Frontal cortex (tissue), 4 donors: ENCODE measurements around the gene GFRAL. TPM values are rescaled to one million over a fixed set of nuclear protein-coding genes. Genes with fewer than 3 reads are reported as not detected.
"Not testable (repeated sequence)": the region's sequence is repeated elsewhere in the genome, so short reads cannot be mapped to it uniquely, and the experiment has no call there.

ENCODE experiments used
- DNase-seq, 2 donors: peaks; one replicate each; pipeline ENCODE4 v3.0.0; 2012; ENCODE audit warnings: low spot score in 2 of 2
- FAIRE-seq: peaks from 2 replicates; lab custom pipeline; 2012; peaks lifted over from hg19 to GRCh38; lab: Jason Lieb, UNC
- total RNA-seq: library from RNA; depleted of rRNA; stranded (reverse); fragments of >200 nt; gene quantifications from one replicate; pipeline ENCODE4 v1.2.3, GENCODE V29; 2014
- donor health status: control.
- donor health status: control.
- donor health status: control.

The GFRAL gene
- not detected for total RNA-seq

GRCh38 chr6:55327169-55327568 lies at the start of gene GFRAL:
Gene GFRAL (plus strand): TSS chr6:55327469. CDS start chr6:55327555, 86 bp downstream.
- no peak for FAIRE-seq
- no peak for DNase-seq

- no peak for DNase-seq
These were observed 49.6 kb upstream of the GFRAL start for GRCh38 chr6:55277646-55278045.

GRCh38 chr6:55281215-55281614 lies 46.1 kb upstream of the GFRAL start:
- no peak for DNase-seq

More at GRCh38 chr6:55277646-55278045, 49.6 kb upstream of the GFRAL start:
- FAIRE-seq = no peak

GRCh38 chr6:55282115-55282514 lies 45.2 kb upstream of the GFRAL start:
- no peak for DNase-seq
- FAIRE-seq = no peak

More at GRCh38 chr6:55281215-55281614, 46.1 kb upstream of the GFRAL start:
- FAIRE-seq = no peak

GRCh38 chr6:55286824-55287223 lies 40.4 kb upstream of the GFRAL start:
- DNase-seq = no peak
- FAIRE-seq = no peak

GRCh38 chr6:55290736-55291135 lies 36.5 kb upstream of the GFRAL start:
- FAIRE-seq = no peak
- no peak for DNase-seq

- FAIRE-seq (no peak), DNase-seq (no peak)
These were observed 34.2 kb upstream of the GFRAL start for GRCh38 chr6:55293116-55293515.

- not testable (repeated sequence) for DNase-seq, FAIRE-seq
These were observed 30.1 kb upstream of the GFRAL start for GRCh38 chr6:55297214-55297613.

- DNase-seq = no peak
- FAIRE-seq = no peak
These were observed 27.8 kb upstream of the GFRAL start for GRCh38 chr6:55299286-55299985.

GRCh38 chr6:55304747-55305146 lies 22.5 kb upstream of the GFRAL start:
- FAIRE-seq (no peak), DNase-seq (no peak)

GRCh38 chr6:55319961-55320695 lies 7.1 kb upstream of the GFRAL start:
- FAIRE-seq = no peak
- DNase-seq = no peak

- FAIRE-seq (no peak), DNase-seq (no peak)
These were observed 6.6 kb upstream of the GFRAL start for GRCh38 chr6:55320696-55321086.

- no peak for FAIRE-seq
- no peak for DNase-seq
These were observed 49.9 kb downstream of the GFRAL start for GRCh38 chr6:55377150-55377549.

- FAIRE-seq = no peak
- DNase-seq = no peak
These were observed 52.2 kb downstream of the GFRAL start for GRCh38 chr6:55379471-55379870.

- DNase-seq (no peak), FAIRE-seq (no peak)
These were observed 52.6 kb downstream of the GFRAL start for GRCh38 chr6:55379895-55380294.

GRCh38 chr6:55388211-55388610 lies 60.9 kb downstream of the GFRAL start:
- FAIRE-seq (no peak), DNase-seq (no peak)

GRCh38 chr6:55395871-55396270 lies 68.6 kb downstream of the GFRAL start:
- DNase-seq (no peak), FAIRE-seq (no peak)

GRCh38 chr6:55397986-55398385 lies 70.7 kb downstream of the GFRAL start:
- DNase-seq (no peak), FAIRE-seq (no peak)

GRCh38 chr6:55399351-55399750 lies 72.1 kb downstream of the GFRAL start:
- DNase-seq = no peak
- no peak for FAIRE-seq

- DNase-seq (no peak), FAIRE-seq (no peak)
These were observed 78.4 kb downstream of the GFRAL start for GRCh38 chr6:55405474-55406235.

GRCh38 chr6:55410674-55411073 lies 83.4 kb downstream of the GFRAL start:
- FAIRE-seq (no peak), DNase-seq (no peak)
